HG02973 (cell line): Measurements from ENCODE around the gene MLXIP.
"Not testable (repeated sequence)": the region's sequence is repeated elsewhere in the genome, so short reads cannot be mapped to it uniquely, and the experiment has no call there.

Experiments used
- ATAC-seq: cut with Tn5 transposase; IDR thresholded peaks from one replicate; pipeline ENCODE4 v1.9.1; 2021; ENCODE audit warnings: moderate library complexity; ENCODE audit not compliant: unreplicated experiment

The MLXIP gene

DNA sequence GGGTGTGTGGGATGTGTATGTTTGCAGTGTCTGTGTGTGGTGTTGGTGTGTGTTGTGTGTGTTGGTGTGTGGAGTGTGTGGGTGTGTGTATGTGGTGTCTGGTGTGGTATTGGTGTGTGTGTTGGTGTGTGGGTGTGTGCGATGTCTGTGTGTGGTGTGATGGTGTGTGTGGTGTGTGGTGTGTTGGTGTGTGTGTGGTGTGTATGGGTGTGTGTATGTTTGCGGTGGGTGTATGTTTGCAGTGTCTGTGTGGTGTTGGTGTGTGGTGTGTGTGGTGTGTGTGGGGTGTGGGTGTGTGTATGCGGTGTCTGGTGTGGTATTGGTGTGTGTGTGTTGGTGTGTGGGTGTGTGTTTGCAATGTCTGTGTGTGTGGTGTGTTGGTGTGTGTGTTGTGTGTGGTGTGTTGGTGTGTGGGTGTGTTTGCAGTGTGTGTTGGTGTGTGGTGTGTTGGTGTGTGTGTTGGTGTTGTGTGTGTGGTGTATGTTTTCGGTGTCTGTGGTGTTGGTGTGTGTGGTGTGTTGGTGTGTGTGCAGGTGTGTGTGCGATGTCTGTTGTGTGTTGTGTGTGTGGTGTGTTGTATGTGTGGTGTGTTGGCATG lies 15.7 kb downstream of the MLXIP start:
- no peak for ATAC-seq

DNA sequence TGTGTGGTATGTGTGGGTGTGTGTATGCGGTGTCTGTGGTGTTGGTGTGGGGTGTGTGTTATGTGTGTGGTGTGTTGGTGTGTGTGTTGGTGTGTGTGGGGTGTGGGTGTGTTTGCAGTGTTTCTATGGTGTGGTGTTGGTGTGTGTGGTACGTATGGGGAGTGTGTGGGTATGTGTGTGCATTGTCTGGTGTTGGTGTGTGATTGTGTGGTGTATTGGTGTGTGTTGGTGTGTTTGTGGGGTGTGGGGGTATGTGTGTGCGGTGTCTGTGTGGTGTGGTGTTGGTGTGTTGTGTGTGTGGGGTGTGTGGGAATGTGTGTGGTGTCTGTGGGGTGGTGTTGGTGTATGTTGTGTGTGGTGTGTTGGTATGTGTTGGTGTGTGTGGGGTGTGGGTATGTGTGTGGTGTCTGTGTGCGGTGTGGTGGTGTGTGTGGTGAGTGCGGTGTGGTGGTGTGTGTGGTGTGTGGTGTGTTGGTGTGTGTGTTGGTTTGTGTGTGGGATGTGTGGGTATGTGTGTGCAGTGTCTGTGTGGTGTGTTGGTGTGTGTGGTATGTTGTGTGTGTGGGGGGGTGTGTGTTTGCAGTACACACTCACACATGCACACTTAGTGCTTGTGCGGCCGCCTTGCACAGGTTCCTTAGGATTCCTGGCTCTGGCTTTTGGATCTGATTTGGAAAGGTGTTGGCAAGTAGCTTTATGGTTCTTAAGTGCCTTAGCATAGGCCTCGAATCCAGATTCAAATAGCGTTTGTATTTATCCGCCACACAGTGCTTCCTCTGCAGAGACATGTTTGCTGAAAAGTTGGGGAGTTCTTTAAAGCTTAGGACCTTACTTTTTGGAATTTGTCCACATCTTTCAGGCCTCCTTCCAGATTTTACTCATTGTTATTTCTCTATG lies 16.4 kb downstream of the MLXIP start:
- no peak for ATAC-seq

DNA sequence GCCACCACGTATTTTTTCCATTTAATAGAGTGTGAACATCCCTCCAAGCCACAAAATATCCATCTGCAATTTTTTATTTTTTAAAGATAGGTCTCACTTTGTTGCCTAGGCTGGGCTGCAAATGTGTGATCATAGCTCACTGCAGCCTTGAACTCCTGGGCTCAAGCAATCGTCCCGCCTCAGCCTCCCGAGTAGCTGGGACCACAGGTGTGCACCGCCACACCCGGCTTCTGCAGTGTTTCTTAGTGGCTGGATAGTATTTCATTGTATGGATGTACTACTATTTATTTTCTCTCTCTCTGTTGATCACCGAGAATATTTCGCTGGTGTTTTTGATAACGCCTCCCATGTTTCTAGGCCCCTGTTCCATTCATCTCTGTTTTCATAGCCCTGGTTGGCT lies 17.5 kb downstream of the MLXIP start:
- ATAC-seq: no peak

DNA sequence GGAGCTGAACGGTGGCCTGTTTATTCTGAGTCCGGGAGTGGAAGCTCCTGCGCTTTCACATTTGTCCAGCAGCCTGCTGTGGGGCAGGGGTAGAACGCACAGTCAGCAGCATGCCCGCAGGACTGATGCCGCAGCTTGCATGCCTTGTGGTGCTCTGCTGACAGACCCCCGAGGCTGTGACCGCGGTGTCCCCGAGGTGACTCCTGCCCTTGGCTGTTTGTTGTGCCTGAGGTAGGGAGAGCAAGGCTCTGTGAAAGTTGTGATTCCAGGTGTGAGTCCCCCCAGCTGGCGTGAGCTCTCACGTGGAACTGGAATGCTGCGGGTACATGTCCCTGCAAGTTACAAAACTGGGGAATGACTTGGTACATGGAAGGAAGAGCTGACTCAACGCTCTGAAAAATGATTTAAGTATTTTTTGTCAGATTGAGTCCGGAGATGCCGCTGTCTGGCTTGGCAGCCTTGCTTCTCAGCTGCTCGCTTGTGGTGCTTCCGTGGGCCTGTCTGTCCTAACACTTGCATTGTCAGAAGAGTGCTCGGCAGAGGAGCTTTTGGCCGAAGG lies 18.1 kb downstream of the MLXIP start:
- ATAC-seq: no peak

DNA sequence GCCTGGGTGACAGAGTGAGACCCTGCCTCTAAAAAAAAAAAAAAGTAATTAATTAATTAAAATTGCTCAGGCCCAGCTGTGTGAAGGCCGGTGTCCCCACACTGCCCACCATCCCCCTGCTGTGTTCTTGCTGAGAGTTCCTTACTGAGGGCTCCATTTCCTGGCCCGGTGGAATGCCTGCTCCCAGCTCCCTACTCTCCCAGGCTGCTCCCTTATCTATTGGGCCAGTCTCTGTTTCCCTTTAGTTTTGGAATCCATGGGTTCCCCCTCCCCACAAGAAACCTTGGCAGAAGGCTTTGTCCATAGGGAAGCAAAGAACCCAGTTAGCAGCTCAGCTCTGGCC lies 19.0 kb downstream of the MLXIP start:
- no peak for ATAC-seq

DNA sequence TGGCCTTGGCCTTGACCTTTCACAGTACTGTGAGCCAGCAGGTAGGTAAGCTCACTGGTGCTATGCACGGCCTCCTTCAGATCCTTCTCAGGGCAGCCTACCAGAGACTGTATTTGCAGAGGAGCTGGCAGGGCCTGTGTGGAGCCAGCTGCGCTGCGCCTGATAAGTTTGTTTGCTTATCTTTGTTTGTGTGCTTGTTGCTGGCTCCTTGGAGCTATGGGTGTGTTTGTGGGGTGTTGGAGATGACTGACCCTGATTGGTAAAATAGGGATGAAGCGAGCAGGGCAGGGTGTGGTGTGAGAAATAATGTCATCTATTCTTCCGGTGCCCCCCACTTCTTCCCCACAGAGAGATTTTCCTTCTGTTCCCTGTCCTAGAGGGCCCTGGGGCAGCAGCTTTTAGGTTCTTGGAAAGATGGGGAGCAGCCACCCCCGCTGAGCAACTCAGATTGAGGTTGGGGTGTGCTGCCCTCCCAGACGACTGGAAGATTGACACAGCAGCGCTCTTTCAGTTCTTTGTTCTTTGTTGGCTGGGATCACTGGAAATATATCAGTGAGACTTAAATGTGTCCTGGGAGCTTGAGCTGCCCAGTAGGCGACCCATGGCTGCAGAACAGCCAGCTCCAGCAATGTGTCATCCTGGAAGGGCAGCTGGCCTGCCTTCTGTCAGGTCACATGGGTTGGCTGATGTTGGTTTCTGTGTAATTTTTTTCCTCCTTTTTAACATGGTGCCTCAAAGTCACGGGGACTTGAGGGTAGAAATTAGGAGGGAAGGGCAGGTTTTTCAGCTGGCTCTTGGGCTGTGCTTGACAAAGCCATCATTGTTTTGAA lies 19.6 kb downstream of the MLXIP start:
- no peak for ATAC-seq

DNA sequence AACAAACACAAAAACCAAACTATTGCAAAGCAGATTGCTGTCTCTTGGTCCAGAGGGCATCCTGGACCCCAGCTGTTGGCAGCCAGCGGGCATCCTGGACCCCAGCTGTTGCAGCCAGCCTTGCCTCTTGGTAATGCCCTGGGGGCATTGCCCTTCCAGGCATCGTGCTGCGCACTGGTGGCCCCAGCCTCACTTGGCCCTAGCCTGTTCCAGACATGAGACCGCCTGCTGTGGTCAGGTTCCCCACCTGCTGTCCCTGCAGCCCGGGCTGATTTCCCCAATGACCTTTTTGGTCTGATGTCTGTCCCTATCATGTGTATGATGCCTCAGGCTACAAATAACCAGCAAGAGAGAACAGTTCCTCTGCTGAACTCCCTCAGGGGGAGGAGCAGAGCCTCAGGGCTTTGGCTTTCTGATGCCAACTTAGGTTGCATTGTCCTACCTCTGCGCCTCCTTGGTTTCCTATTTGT lies 20.8 kb downstream of the MLXIP start:
- no peak for ATAC-seq

DNA sequence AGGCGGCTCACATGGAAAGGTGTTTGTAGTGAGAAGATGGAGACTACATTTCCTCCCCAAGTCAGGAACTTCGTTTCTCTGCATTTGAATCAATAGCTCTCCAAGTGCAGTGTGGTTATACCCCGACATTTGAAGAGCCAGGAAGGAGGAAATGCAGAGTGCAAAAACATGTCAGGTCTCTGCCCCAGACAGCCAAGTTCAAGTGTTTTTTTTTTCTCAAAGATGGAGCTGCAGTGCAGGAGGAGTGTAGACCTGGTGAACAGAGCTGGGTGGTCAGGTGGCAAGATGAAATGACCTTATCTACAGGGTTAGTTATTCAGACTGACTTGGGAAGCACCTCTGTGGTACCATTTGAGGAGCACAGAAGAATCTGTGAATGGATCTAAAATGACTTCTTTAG lies 21.3 kb downstream of the MLXIP start:
- ATAC-seq: no peak

DNA sequence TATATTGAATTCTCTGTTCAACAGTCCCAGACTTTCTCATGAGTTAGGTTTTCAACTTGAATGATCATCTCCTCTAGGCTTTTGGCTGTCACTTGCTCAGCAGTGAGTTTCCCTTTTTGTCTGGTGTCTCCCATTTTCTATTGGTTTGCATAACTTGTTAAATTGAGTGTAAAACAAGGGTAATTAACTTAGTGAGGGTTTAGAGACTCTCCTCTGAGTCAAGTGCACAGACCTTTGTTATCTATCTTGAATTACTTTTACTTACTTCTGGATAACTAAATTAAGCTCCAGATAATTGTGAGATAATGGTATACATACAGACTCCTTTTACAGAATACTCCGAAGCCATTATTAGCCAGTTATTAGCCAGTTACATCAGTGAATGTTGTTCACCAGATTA lies 22.0 kb downstream of the MLXIP start:
- ATAC-seq: no peak

DNA sequence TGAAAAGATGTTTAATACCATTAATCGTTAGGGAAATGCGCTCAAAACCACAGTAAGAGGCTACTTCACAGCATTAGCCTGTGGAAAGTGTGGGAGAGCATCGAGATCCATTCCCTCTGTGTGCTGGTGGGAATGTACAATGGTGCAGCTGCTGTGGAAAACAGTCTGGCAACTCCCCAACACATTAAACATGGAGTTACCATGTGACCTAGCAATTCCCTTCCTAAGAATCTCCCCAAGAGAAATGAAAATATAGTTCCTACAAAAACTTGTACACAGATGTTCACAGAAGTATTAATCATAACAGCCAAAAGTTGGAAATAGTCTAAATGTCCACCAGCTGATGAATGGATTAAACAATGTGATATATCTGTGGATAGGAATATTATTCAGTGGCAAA lies 23.8 kb downstream of the MLXIP start:
- ATAC-seq: no peak

DNA sequence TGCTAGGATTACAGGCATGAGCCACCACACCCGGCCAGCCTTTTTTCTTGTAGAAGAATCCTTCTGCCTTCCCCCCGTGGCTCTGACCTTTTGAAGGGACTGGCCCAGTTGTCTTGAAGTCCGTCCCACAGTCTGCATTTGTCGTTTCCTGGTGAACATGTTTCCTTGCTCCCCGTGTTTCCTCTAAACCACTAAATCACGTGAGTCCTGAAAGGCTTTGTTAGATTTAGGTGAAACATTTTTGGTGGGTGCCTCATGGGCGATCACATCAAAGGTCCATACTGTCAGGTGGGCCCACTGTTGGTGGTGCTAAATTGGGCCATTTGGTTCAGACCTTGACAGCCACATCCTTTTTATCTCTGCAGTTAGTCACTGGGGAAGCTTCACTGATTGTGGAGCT lies 26.3 kb downstream of the MLXIP start:
- no peak for ATAC-seq

DNA sequence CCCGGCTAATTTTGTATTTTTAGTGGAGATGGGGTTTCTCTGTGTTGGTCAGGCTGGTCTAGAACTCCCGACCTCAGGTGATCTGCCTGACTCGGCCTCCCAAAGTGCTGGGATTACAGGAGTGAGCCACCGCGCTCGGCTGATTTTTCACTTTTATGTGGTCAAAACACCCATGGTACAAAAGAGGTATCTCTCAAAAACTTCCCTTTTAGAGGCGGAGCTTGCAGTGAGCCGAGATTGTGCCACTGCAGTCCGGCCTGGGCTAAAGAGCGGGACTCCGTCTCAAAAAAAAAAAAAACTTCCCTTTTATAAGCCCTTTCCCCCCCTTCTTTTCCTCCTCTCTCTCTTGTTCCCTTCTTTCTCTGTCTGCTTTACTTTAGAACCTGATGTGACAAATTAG lies 26.9 kb downstream of the MLXIP start:
- not testable (repeated sequence) for ATAC-seq

DNA sequence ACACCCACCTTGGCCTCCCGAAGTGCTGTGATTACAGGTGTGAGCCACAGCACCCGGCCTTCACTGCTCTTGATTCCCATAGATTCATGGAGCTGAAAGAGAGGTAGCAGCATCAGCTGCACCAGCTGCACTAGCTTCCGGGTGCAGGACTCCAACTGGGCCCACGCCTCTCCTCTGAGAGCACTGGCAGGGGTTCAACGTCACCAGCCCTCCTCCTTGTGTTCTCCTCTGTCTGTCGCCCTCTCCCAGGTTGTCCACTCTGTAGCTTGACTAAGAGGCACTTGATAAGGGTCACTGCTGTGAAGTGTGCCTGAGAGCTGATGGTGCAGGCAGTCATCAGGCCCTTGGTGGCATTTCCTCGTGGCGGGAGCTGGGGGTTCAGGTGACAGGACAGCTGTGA lies 28.3 kb downstream of the MLXIP start:
- no peak for ATAC-seq

DNA sequence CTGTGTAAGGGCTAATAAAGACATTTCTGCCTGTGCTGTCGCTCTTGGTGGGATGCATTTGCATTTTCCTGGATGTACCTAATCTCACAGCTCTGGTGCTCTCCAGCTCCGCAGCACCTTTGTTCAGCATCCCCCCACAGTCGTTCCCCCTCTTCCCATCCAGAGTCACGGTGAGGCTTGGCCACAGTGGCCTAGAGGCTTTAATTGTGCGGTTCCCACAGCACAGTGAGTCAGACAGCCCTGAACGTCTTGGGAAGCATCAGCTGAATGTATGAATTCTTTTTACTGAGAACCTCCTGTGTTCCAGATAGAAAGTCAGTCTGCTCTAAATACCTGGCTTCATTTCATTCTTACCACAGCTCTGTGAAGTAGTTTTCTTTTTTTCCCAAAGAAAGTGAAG lies 28.7 kb downstream of the MLXIP start:
- no peak for ATAC-seq

DNA sequence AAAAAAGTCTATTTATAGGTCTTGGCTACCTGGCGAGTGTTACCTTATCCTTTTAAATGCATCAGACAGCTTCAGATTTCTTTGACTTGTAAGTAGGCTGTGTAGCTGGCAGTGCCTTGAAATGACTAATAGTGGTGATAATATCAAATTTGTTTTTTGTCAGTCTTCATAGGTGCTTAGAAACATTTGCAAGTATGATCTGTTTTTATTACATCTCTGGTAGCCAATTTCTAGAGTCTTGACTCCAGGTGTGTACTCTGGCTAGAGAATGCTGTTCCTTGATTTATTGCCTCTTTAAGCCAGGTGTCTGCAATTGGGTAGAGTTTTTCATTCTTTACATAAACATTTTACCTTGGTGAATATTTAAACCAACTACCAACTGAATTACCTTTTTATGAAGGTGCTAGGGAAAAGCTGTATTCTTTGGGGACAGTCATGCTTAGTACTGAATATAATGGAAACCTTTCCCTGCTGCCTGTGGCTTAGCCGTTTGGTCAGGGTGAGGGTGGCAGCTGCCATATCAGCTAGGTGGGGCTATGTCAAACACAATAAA lies 32.6 kb downstream of the MLXIP start:
- no peak for ATAC-seq

DNA sequence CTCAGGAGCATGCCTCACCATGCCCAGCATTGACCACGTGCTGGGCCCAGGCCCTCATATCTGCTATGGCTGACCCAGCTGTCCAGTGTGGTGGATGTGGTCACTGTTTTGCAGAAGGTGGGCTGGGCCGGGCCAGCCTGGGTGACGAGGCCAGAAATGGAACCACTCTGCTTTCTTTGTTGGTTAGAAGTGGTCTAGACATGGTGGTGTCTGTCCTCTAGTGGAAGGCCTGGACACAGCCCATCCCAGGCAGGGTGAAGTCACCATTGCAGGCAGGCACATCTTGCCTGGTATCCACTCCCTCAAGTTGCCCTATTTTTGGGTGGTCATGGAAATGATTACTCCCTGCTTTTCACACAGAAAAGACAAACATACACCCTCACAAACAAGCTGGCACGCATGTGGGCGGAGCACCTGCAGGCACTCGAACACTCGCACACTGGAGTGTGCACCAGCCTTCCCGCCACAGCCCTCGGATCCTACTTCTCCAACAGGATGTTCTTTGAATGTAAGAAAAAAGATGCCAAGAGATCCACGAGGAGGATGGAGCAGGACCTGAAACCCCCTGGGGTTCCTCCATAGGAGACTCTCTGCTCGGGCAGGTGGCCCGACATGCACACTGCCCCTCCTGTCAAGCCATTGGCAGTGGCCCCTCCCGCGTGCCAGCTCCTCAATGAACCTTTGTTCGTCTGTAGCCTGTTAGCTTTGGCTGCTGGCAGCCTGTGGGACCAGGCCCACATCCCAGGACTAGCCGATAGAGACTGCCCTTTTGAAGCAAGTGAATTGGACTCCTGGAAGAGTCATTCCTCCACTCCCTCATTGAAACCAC lies 38.4 kb downstream of the MLXIP start:
- ATAC-seq: no peak

DNA sequence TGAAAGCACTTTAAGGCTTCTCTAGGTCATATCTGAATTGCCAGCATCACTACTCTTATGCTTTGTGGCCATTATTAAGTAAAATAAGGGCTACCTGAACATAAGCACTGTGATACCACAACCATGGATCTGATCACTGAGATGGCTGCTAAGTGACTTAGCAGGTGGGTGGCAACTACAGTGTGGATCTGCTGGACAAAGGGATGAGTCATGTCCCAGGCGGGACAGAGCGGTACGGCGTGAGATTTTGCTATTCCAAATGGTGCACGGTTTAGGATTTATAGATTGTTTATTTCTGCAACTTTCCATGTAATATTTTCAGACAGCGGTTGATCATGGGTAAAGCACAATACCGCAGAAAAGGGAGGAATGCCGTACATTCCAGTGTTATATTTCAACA lies 39.4 kb downstream of the MLXIP start:
- ATAC-seq: no peak

DNA sequence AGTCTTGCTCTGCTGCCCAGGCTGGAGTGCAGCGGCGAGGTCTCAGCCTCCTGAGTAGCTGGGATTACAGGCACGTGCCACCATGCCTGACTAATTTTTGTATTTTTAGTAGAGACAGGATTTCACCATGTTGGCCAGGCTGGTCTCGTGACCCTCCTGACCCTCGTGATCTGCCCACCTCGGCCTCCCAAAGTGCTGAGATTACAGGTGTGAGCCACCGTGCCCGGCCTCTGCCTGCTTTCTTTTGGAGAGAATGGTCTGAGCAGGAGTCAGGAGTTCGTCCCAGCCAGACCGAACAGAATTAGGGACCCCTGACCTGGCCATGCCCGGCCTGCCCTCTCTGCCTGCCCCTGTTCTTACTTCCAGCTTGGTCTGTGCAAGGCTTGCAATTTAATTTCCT lies 42.8 kb downstream of the MLXIP start:
- ATAC-seq: not testable (repeated sequence)

DNA sequence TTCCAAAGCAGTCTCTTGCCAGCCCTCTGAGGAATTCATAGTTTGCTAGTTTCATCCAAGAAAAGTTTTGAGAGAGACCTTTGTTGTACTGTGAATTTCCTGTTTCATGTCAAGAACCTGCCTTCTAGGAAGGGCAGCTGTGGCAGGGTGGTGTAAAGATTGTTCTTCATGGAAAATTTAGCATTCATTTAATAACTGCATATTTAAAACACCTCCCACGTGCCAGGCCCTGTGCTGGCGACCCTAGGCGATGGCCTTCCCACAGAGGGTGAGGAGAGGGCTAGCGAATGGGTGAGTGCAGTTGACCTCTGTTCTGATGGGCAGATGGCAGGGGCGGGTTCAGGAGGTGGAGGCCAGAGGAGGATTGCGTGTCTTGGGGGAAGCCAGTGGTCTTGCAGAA lies 43.2 kb downstream of the MLXIP start:
- no peak for ATAC-seq

DNA sequence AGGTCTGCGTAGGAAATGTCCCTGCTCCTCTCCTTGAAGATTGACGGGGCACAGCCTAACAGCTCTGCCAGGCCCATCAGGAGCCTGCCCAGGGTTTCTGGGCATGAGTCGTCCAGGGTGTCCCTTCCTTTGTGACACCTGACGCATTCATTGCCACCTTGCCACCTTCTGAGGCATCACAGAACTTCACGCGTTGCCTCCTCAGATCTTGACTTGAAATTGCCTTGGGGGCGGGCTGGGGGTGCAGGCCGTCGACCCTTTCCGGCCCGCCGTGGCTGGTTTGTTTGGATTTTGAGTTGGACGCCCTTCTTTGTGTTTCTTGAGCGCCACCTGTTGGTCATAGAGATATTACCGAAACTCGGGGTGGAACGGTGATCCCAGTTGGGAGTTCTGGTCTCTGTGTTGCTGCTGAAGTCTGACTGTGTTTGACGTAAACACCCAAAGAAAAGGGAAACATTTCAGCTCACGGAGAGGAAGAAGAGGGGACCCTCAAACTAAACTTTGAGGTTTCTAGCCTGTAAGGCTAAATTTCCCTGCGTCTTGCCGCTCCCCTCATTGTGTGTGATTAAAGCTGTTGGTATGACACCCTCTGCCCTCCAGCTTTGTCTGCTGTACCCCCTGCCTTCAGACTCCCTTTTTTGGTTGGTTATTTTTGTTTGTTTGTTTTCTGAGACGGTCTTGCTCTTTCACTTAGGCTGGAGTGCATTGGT lies 44.6 kb downstream of the MLXIP start:
- ATAC-seq: no peak
